H1 (cell line): ENCODE results near the gene GDAP2. TPM values are rescaled to one million over a fixed set of nuclear protein-coding genes. Genes with fewer than 3 reads are reported as not detected.

Experiments used
- CTCF ChIA-PET: fragments of 300-600 bp; sonication (Branson Sonifier 250); formaldehyde crosslinking; loops from one replicate; lab custom pipeline; 2021; ENCODE audit not compliant: partially characterized antibody; lab: Charles Lee
- POLR2A ChIA-PET: fragments of 300-600 bp; sonication (Branson Sonifier 250); formaldehyde crosslinking; loops from one replicate; lab custom pipeline; 2021; ENCODE audit warnings: inconsistent platforms; ENCODE audit not compliant: partially characterized antibody; lab: Charles Lee
- DNase-seq, 2 experiments: peaks; one replicate each; pipeline versions ENCODE4 v3.0.0 to v3.0.0-alpha.2; 2010 to 2022; ENCODE audit warnings: low spot score in 2 of 2, low read depth in 1 of 2, mixed read lengths in 1 of 2
- FAIRE-seq: peaks from 2 replicates; lab custom pipeline; 2011; peaks lifted over from hg19 to GRCh38; lab: Jason Lieb, UNC
- H2AFZ ChIP-seq: 2 replicates; pipeline ENCODE4 v1.8.1; 2012; ENCODE audit warnings: low read length, inconsistent platforms
- H2AK5ac ChIP-seq: 2 replicates; pipeline ENCODE4 v1.6.1; 2013; ENCODE audit warnings: low read depth, low read length
- H2BK120ac ChIP-seq: replicated peaks from 2 replicates; pipeline ENCODE3; 2013; ENCODE audit warnings: low read depth, low read length, inconsistent platforms
- H2BK12ac ChIP-seq: 2 replicates; pipeline ENCODE4 v1.6.1; 2013; ENCODE audit warnings: low read depth, low read length
- H2BK15ac ChIP-seq: 2 replicates; pipeline ENCODE4 v1.6.1; 2013; ENCODE audit warnings: low read length
- H2BK20ac ChIP-seq: 2 replicates; pipeline ENCODE4 v1.6.1; 2013; ENCODE audit warnings: low read length
- H2BK5ac ChIP-seq: 2 replicates; pipeline ENCODE4 v1.6.1; 2013; ENCODE audit warnings: low read depth, low read length
- H3K14ac ChIP-seq: 2 replicates; pipeline ENCODE4 v1.6.1; 2013; ENCODE audit warnings: inconsistent platforms; ENCODE audit not compliant: insufficient read length
- H3K18ac ChIP-seq: 2 replicates; pipeline ENCODE4 v1.6.1; 2013; ENCODE audit warnings: low read length; ENCODE audit errors: extremely low read depth
- H3K23ac ChIP-seq: 2 replicates; pipeline ENCODE4 v1.6.1; 2013; ENCODE audit warnings: inconsistent platforms; ENCODE audit not compliant: insufficient read length
- H3K23me2 ChIP-seq: 2 replicates; pipeline ENCODE4 v1.6.1; 2013; ENCODE audit warnings: low read depth, low read length
- H3K27ac ChIP-seq: 2 replicates; pipeline ENCODE4 v1.6.1; 2011; ENCODE audit warnings: low read depth, low read length, inconsistent platforms
- H3K27me3 ChIP-seq, 4 experiments: replicated peaks in 1 of 4; 1 replicate in 1 of 4; 2 replicates in 3 of 4; pipeline versions ENCODE4 v1.6.1 to v1.8.1; 2011 to 2013; ENCODE audit warnings: low read length in 3 of 4, mild to moderate bottlenecking in 3 of 4, inconsistent platforms in 2 of 4, mixed read lengths in 2 of 4, moderate library complexity in 1 of 4; ENCODE audit not compliant: control insufficient read depth in 3 of 4, insufficient read depth in 3 of 4; ENCODE audit errors: extremely low read depth in 1 of 4
- H3K36me3 ChIP-seq, 4 experiments: 2 replicates each; pipeline versions ENCODE4 v1.6.1 to v1.8.1; 2011 to 2013; ENCODE audit warnings: mild to moderate bottlenecking in 4 of 4, low read length in 3 of 4, moderate library complexity in 2 of 4, control low read depth in 1 of 4, inconsistent platforms in 1 of 4; ENCODE audit not compliant: insufficient read depth in 4 of 4, control insufficient read depth in 2 of 4
- H3K4ac ChIP-seq: replicated peaks from 2 replicates; pipeline ENCODE3; 2013; ENCODE audit warnings: low read length, low read depth, mixed read lengths, inconsistent platforms; ENCODE audit not compliant: insufficient read length
- H3K4me1 ChIP-seq, 4 experiments: replicated peaks in 1 of 4; 1 replicate in 1 of 4; 2 replicates in 3 of 4; pipeline versions ENCODE4 v1.6.1 to v1.8.1; 2011 to 2013; ENCODE audit warnings: low read length in 3 of 4, inconsistent platforms in 2 of 4, mixed read lengths in 1 of 4; ENCODE audit not compliant: insufficient read depth in 4 of 4, control insufficient read depth in 3 of 4
- H3K4me2 ChIP-seq, 2 experiments: 2 replicates each; pipeline versions ENCODE4 v1.6.1 to v1.8.1; 2011 to 2013; ENCODE audit warnings: low read depth in 2 of 2, low read length in 2 of 2, control low read depth in 1 of 2, inconsistent platforms in 1 of 2, mild to moderate bottlenecking in 1 of 2; ENCODE audit not compliant: insufficient read depth in 1 of 2
- H3K4me3 ChIP-seq, 4 experiments: fragments of 200-600, 300-600 bp in 1 of 4; sonication (generic), shearing (Covaris generic), sonication (Bioruptor Twin) in 1 of 4; 2 replicates each; pipeline versions ENCODE4 v1.5.1 to v1.8.1; 2011 to 2016; ENCODE audit warnings: low read length in 4 of 4, low read depth in 3 of 4, control low read depth in 2 of 4, inconsistent platforms in 2 of 4, mild to moderate bottlenecking in 2 of 4, mixed read lengths in 1 of 4, moderate library complexity in 1 of 4; ENCODE audit not compliant: insufficient read depth in 2 of 4; ENCODE audit errors: extremely low read depth in 1 of 4
- H3K56ac ChIP-seq: replicated peaks from 2 replicates; pipeline ENCODE3; 2013; ENCODE audit warnings: low read depth, mild to moderate bottlenecking, mixed read lengths, low read length, inconsistent platforms; ENCODE audit not compliant: insufficient read length
- H3K79me1 ChIP-seq: 2 replicates; pipeline ENCODE4 v1.6.1; 2013; ENCODE audit warnings: low read depth, low read length, control low read depth
- H3K79me2 ChIP-seq, 2 experiments: 2 replicates each; pipeline versions ENCODE4 v1.6.1 to v1.8.1; 2012 to 2013; ENCODE audit warnings: low read length in 2 of 2, mild to moderate bottlenecking in 2 of 2, inconsistent platforms in 1 of 2; ENCODE audit not compliant: insufficient read depth in 2 of 2, control insufficient read depth in 1 of 2
- H3K9ac ChIP-seq, 4 experiments: replicated peaks in 1 of 4; 1 replicate in 1 of 4; 2 replicates in 3 of 4; pipeline versions ENCODE4 v1.6.1 to v1.8.1; 2011 to 2013; ENCODE audit warnings: low read depth in 3 of 4, low read length in 3 of 4, control low read depth in 2 of 4, mild to moderate bottlenecking in 2 of 4, moderate library complexity in 2 of 4, inconsistent platforms in 1 of 4; ENCODE audit errors: extremely low read depth in 1 of 4
- H3K9me3 ChIP-seq, 2 experiments: 2 replicates each; pipeline versions ENCODE4 v1.6.1 to v1.8.1; 2012 to 2013; ENCODE audit warnings: mild to moderate bottlenecking in 2 of 2, moderate library complexity in 2 of 2, control low read depth in 1 of 2, inconsistent platforms in 1 of 2, low read depth in 1 of 2, low read length in 1 of 2, mixed read lengths in 1 of 2; ENCODE audit not compliant: insufficient read depth in 2 of 2
- H4K20me1 ChIP-seq, 2 experiments: replicated peaks in 1 of 2; 2 replicates each; pipeline versions ENCODE3 to v1.8.1; 2011 to 2013; ENCODE audit warnings: inconsistent platforms in 2 of 2, low read length in 2 of 2, mild to moderate bottlenecking in 1 of 2; ENCODE audit not compliant: insufficient read depth in 2 of 2, control insufficient read depth in 1 of 2
- H4K5ac ChIP-seq: 2 replicates; pipeline ENCODE4 v1.6.1; 2013; ENCODE audit warnings: low read length, low read depth, mixed read lengths, inconsistent platforms; ENCODE audit not compliant: insufficient read length
- H4K8ac ChIP-seq: 2 replicates; pipeline ENCODE4 v1.8.0; 2013; ENCODE audit warnings: mild to moderate bottlenecking, moderate library complexity, low read length, inconsistent platforms; ENCODE audit not compliant: insufficient read depth; ENCODE audit errors: extremely low read depth
- H4K91ac ChIP-seq: replicated peaks from 2 replicates; pipeline ENCODE3; 2013; ENCODE audit warnings: low read length, mixed read lengths, inconsistent platforms; ENCODE audit not compliant: insufficient read length
- ATF2 ChIP-seq: IDR thresholded peaks from 2 replicates; pipeline ENCODE4 v1.6.1; 2012; ENCODE audit warnings: low read length, inconsistent platforms
- E2F6 ChIP-seq: IDR thresholded peaks from 2 replicates; pipeline ENCODE4 v1.6.1; 2012; ENCODE audit warnings: inconsistent platforms
- EZH2 ChIP-seq: fragments of 200-600 bp; sonication (generic); IDR thresholded peaks from 2 replicates; pipeline ENCODE4 v1.7.1; 2012; ENCODE audit warnings: low read depth, mild to moderate bottlenecking, moderate library complexity, low read length, inconsistent platforms; ENCODE audit not compliant: severe bottlenecking
- GTF2F1 ChIP-seq: IDR thresholded peaks from 2 replicates; pipeline ENCODE4 v1.6.1; 2012; ENCODE audit warnings: low read depth, low read length, improper control_type of control experiment, borderline replicate concordance
- HDAC2 ChIP-seq, 2 experiments: fragments of 300-600 bp in 1 of 2; sonication (generic) in 1 of 2; IDR thresholded peaks; 2 replicates each; pipeline ENCODE4 v1.6.1; 2011 to 2012; ENCODE audit warnings: low read depth in 2 of 2, low read length in 2 of 2, mild to moderate bottlenecking in 2 of 2, moderate library complexity in 2 of 2, borderline replicate concordance in 1 of 2, inconsistent platforms in 1 of 2
- KDM4A ChIP-seq: IDR thresholded peaks from one replicate; pipeline ENCODE4 v1.7.1; 2012; ENCODE audit warnings: low read depth, mild to moderate bottlenecking, moderate library complexity, low read length, inconsistent platforms; ENCODE audit not compliant: severe bottlenecking
- KDM5A ChIP-seq: fragments of 200-600 bp; IDR thresholded peaks from 2 replicates; pipeline ENCODE4 v1.7.1; 2012; ENCODE audit warnings: mild to moderate bottlenecking, low read length, inconsistent platforms, mixed read lengths
- RAD21 ChIP-seq, 2 experiments: IDR thresholded peaks in 1 of 2; conservative IDR thresholded peaks in 1 of 2; 2 replicates each; pipeline ENCODE4 v1.6.1; 2011; ENCODE audit warnings: low read depth in 2 of 2, low read length in 2 of 2, improper control_type of control experiment in 1 of 2, inconsistent platforms in 1 of 2, mild to moderate bottlenecking in 1 of 2, moderate library complexity in 1 of 2
- SIX5 ChIP-seq: IDR thresholded peaks from 2 replicates; pipeline ENCODE4 v1.6.1; 2011; ENCODE audit warnings: mild to moderate bottlenecking, low read depth, low read length
- SP4 ChIP-seq: IDR thresholded peaks from 2 replicates; pipeline ENCODE4 v1.6.1; 2012; ENCODE audit warnings: low read length, inconsistent platforms
- SRF ChIP-seq: IDR thresholded peaks from 2 replicates; pipeline ENCODE4 v1.6.1; 2011; ENCODE audit warnings: mild to moderate bottlenecking, low read depth, low read length, moderate library complexity
- WGBS, 2 experiments: shearing (Covaris generic) in 1 of 2; methylation state at CpG; one replicate each; pipeline versions ENCODE4 v1.1.6 to v1.1.7; 2013 to 2015; ENCODE audit warnings: low lambda C conversion rate in 2 of 2, mixed read lengths in 2 of 2, inconsistent platforms in 1 of 2, low coverage in 1 of 2, missing lambda C conversion rate in 1 of 2; ENCODE audit not compliant: insufficient replicate concordance in 2 of 2, insufficient coverage in 1 of 2, insufficient read length in 1 of 2; ENCODE audit errors: extremely low coverage in 1 of 2, missing lambda C conversion rate in 1 of 2; 5-methylcytosine and 5-hydroxymethylcytosine counted together
- polyA plus RNA-seq, 7 experiments: library from polyadenylated mRNA; depleted of rRNA in 3 of 7; stranded (reverse) in 5 of 7; unstranded in 2 of 7; fragments of >200 nt in 5 of 7; fragments of 200-250 nt in 2 of 7; gene quantifications; 1 replicate in 5 of 7; 2 replicates in 1 of 7; 4 replicates in 1 of 7; pipeline versions ENCODE4 v1.2.1 to v1.2.3, GENCODE V29; 2011 to 2013; ENCODE audit warnings: missing spikeins in 2 of 7, mixed read lengths in 2 of 7
- total RNA-seq: library from RNA; stranded (reverse); fragmentation: NEBNext Ultra II Directional; extraction: Animal tissue kit (Norgen Biotek cat#: 25700); gene quantifications from 2 replicates; pipeline ENCODE4 v1.2.1, GENCODE V29; 2021

GDAP2 gene
- total and polyA plus RNA-seq, 2 of the 8 experiments (the other 6 are each of a cell fraction or from before 2014, with no cell fraction given) = 8.6 to 27.8 TPM

GRCh38 chr1:117834416-117834815, 95.0 kb downstream of the GDAP2 start:
- FAIRE-seq (no peak), DNase-seq (no peak)
- no peaks in the 10 kb centered on the region for H3K23me2 ChIP-seq
- H3K9me3 ChIP-seq = 0 out of 4 replicates have a peak, but pooled peaks cover 0 to 3% of the 10 kb centered on the region in 2 experiments
- H2BK5ac ChIP-seq = no peak overlapping the region
- H3K79me1 ChIP-seq = no peaks in the 10 kb centered on the region
- no peaks in the 10 kb centered on the region for H3K79me2 ChIP-seq
- no peak overlapping the region for H4K91ac ChIP-seq
- no peak overlapping the region for H3K18ac ChIP-seq
- WGBS, 2 experiments = 88% methylated on average over 4 of the region's 4 CpGs; no CpG with 5 or more reads in 1 of the 2 experiments
- no peak overlapping the region for H2BK15ac ChIP-seq
- CTCF ChIA-PET = interaction anchor here (0.6 to 1.0 kb wide), 2 partner anchors 300 to 1800 kb away, joined by 3 read pairs; no protein-coding TSS in a partner anchor
- no peak overlapping the region for H2AK5ac ChIP-seq
- POLR2A ChIA-PET = interaction anchor here (1.0 to 1.1 kb wide), 2 partner anchors 9 to 14 kb away, joined by 3 to 4 read pairs; no protein-coding TSS in a partner anchor
- no peak overlapping the region for H2BK120ac ChIP-seq
- no peak overlapping the region for H3K56ac ChIP-seq
- H2AFZ ChIP-seq = no peak overlapping the region
- H4K20me1 ChIP-seq = no peaks in the 10 kb centered on the region
- no peak overlapping the region for H4K8ac ChIP-seq
- H3K27ac ChIP-seq = no peak overlapping the region
- H3K4ac ChIP-seq = no peak overlapping the region
- H2BK20ac ChIP-seq = no peak overlapping the region
- no peaks in the 10 kb centered on the region for H3K27me3 ChIP-seq
- H3K4me3 ChIP-seq = no peak overlapping the region
- H4K5ac ChIP-seq = no peak overlapping the region
- H2BK12ac ChIP-seq = no peak overlapping the region
- H3K14ac ChIP-seq = no peak overlapping the region
- H3K9ac ChIP-seq = no peak overlapping the region
- no peak overlapping the region for H3K23ac ChIP-seq
- H3K4me1 ChIP-seq = no peaks in the 10 kb centered on the region
- H3K4me2 ChIP-seq = no peak overlapping the region
- no peaks in the 10 kb centered on the region for H3K36me3 ChIP-seq
- no peak for TF ChIP-seq KDM4A
- no peak for TF ChIP-seq SIX5
- no peak for TF ChIP-seq HDAC2 (IDR thresholded peaks at IDR 0.05; ENCODE audit: borderline replicate concordance in 1 of 2, low read depth in 2 of 2, low read length in 2 of 2)
- TF ChIP-seq KDM5A = no peak
- no peak for TF ChIP-seq SRF
- TF ChIP-seq GTF2F1 = no peak
- TF ChIP-seq SP4 = no peak
- TF ChIP-seq RAD21 (IDR thresholded peaks at IDR 0.05 in 1 of 2, conservative IDR thresholded peaks at IDR 0.05 in 1 of 2; ENCODE audit: low read depth in 2 of 2, low read length in 2 of 2) = no peak
- no peak for TF ChIP-seq EZH2
- TF ChIP-seq ATF2 = no peak
- no peak for TF ChIP-seq E2F6
